ENCODE data around the gene NENF. TPM values are rescaled to one million over a fixed set of nuclear protein-coding genes. Genes with fewer than 3 reads are reported as not detected.

Gene NENF
- total RNA-seq, 1 experiment from 2014 or later, result 28.2 TPM

DNA sequence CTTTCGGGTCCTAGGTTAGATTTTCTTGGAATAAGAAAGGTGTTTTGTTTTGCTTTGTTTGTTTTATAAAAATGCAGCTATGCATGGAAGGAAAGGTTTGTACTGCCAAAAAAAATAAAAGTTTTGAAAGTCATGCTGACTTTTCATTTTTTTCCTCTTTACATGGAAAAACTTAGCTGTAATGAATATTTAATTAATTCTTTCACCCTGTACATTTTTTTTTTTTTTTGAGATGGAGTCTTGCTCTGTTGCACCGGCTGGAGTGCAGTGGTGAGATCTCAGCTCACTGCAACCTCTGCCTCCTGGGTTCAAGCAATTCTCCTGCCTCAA lies 48.7 kb downstream of the NENF start:
- no peak for DNase-seq (ENCODE audit: low spot score)

DNA sequence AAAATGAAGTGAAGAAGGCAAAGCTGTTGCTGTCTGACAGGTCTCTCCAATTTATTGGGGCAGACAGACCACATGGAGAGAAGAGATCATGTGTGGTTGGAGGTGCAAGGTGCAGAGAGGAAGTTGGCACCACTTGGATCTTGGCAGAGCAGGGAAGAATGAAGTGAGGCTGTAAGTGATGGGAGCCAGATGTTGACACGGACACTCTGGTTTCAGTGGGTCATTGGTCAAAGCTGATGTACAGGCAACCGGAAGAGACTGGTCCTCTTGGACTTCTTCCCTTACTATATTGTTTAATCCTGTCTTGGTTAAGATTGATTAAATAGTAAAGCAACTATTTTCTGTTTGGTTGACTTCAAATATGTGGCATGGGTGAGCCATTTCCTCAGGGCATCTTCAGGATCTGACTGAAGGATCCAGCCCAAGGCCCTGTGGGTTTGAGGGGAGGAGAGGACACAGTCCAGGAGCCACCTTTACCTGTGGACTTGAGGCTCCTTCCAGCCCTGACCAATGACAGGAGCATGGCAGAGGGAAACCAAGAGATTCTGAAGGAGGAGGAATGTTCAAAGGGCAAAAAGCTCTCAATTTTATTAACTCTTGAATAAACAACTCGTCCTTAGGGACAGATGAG lies 49.4 kb downstream of the NENF start:
- DNase-seq (ENCODE audit: low spot score), result no peak

DNA sequence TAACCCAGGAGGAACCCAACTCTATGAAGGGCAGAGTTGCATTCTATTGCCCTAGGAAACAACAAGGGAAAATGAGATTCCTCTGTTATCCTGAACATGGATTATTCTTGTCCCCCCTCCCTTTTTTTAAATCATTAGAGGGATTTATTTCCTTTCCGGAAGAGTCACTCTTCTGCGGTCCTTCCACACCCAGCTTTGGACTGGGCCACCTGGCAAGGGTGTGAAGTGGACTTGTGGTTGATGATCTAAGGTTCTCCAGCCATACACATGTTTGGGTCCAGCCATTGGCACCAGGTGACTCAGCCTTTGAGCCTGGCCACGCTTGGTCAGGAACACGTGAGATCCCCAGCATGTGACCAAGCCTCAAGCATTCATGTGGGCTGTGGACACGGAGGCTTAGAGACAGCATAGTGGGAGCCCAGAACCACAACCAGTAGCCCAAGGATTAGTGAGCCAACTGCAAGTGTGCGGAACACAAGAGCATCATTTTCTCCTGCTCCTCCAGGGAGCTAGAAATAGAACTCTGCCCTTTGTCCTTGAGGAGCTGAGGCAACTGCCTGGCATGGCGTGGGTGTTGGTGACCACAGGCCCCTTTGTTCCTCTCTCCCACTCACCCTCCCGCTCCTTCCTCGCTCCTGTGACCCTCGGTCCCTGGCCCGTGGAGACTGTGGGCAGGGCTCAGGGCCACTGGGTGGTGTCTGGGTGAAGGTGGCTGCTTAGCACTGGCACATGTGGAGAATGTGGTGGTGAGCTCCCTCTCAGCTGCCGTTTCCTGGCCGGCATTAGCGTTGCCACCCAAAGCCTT lies 50.1 kb downstream of the NENF start:
- DNase-seq (ENCODE audit: low spot score), result peak; percentile 88

DNA sequence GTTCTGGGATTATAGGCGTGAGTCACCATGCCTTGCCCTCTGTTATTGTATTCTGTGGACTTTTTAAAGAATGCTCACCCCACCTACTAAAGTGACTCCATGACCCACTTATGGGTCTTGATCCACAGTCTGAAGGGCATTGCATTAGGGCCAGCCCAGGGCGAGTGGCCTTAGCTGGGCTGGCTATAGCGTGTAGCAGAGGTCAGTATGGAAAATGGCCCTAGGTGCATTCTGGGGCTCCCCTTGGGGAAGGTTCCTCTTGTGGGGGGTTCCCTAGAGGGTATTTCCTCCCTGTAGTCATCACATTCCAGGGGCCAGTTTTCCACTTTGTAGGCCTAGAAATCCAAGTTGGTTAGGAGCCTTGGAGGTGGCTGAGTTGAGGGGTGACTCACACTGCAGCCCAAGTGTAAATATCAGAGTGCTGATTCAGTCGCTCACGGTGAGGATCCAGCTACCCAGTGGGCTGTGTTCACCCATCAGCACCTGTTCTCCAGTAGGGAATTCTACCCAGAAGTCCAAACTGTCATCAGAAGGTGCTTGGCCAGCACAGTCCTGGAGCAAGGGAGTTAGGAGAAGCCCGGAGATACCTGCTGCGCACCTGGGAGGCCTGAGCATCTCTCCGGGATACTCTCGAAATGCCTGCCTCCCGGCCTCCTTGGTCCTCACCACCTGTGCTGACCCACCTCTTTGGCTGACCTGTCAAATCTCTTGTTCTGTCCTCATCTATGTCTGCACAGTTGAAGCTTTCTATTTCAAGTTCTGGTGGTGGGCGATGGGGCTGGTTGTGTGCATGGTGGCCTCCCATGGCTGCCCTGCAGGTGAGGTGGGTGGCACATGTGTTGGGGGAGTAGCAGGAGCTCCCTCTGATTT lies 52.2 kb downstream of the NENF start:
- DNase-seq (ENCODE audit: low spot score), result peak; percentile 76

DNA sequence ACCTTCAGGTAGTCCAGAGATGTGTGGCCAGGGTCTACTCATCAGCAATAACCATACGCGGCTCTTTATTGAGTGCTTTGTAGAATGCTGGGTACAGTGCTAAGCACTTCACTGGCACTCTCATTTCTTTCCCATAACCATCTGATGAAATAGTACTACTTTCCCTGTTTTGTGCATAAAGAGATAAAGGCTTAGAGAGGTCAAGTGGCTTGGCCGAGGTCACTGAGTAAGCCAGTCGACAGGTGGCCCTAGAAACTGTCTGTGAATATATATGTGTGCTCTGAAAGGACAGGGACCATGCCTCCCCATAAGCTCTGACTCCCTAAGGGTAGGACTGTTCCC lies 52.8 kb downstream of the NENF start:
- no peak for DNase-seq (ENCODE audit: low spot score)

DNA sequence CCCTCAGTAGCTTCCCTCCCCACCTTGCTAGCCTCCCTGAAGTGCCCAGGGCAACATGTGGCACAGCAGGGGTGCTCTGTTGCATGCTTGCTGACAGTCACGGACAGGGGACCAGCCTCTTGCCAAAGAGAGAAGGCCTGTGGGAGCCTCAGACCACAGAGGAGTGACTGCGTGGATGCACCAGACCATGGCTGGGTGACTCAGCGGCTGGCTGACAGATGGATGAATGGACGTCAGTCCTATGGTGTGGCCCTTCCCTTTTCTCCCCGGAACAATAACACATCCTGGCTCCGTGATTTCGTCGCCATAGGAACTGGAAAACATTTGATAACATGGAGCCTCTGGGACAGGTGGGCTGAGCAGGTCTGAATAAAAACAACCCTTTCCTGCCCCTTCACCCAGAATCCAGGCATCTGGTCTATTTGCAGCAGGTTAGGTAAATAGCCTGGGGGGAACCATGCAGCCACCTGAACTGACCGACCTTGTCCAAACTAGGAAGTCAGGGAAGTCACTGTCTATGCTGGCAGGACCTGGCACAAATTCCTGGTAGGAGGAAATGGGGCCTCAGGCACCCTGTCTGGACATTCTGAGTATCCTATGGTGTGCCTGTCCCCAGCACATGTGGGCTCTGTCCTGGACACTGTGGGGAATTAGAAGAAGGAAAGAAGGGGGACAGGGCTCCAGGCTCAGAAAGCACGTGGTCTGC lies 53.3 kb downstream of the NENF start:
- DNase-seq (ENCODE audit: low spot score), result peak; percentile 98

DNA sequence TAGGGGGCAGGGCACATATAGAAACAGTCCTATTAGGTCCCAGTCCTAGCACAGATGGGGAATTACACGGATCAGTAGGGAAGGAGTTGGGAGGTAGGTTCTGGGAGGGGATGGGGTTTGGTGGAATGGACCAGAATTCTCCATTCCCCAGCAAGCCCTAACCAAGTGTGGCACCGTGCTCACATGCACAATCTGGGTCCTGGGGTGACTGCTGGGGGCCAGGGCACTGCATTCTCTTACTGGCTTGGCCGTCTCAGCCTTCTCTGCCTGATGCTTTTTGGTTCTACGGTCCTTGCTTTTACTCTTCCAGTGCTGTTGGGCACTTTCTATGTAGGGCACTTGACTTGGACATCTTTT lies 53.9 kb downstream of the NENF start:
- no peak for DNase-seq (ENCODE audit: low spot score)

DNA sequence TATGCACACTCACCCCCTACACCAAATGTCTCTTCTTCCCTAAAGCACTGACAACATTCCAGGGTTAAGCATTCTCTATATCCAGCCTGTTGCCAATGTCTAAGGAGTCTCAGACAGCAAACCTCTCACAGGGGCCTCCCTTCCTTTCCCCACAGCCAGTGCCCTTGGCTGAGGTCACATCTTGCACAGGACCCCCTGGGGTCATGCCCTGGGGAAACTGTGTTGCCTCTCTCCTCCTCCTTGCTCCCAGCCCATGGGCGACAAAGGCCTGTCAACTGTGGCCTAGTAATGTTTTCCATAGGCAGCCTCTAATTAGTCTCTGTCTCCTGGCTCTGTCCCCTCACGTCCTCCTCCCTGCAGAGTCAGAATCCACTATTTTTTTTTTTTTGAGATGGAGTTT lies 54.6 kb downstream of the NENF start:
- no peak for DNase-seq (ENCODE audit: low spot score)

DNA sequence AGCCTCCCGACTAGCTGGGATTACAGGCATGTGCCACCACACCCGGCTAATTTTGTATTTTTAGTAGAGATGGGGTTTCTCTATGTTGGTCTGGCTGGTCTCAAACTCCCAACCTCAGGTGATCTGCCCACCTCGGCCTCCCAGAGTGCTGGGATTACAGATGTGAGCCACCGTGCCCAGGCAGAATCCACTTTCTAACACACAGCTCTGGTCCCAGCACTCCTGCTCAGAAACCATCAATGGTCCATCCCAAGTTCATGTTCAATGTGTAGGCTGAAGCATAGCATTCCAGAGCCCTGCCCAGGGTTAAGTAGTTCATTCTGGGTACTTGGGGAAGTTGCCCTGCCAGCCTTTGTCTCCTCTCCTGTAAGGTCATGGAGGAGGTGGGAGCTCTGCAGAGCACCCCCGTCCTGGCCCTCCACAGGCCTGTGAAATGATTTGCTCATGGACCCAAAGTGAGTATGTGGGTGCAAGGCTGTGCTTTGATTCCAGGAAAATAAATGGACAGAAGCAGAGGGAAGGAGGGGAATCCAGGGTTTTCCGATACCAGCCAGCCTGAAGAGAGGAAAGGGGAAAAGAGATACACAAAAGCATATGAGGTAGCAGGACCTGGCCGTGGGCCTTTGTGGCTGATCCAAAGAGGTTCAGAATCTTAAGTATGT lies 55.2 kb downstream of the NENF start:
- peak; percentile 32 for DNase-seq (ENCODE audit: low spot score)

DNA sequence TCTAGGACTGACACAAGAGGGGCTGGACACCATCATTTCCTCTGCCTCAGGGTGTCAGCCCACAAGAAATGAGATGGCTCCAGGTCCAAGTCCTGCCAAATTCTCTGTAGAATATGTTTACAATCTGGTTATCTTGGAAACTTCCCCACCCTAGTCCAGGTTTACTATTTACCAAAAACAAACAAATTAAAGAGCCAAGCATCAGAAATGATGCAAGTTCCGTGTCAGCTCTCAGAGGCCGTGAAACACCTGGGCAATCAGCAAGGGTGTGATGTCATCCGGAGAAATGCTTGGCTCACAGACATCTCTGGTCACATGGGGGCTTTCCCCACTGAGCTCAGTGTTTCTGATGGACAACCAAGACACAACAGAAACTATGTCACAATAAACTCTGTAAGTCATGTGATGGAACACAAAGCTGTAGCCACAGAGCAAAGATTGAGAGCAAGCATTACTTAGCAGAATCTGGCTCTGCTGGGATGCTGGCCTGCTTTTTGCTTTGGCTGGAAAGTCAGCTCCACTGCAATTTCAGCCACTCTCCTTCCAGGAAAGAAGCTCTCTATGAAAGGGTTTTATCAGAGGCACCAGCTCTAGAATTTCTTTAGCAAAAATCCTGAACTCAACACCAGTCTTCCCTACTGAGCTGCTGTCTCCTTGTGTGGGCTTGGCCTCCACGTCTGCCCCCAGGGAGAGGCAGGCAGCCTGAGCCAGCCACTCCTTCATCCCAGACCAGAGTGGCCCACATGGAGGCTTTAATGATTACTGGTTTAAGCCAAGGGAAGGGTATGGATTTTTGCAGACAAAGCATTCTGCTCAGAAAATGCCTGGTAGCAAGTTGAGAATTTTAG lies 55.9 kb downstream of the NENF start:
- peak; percentile 88 for DNase-seq (ENCODE audit: low spot score)

DNA sequence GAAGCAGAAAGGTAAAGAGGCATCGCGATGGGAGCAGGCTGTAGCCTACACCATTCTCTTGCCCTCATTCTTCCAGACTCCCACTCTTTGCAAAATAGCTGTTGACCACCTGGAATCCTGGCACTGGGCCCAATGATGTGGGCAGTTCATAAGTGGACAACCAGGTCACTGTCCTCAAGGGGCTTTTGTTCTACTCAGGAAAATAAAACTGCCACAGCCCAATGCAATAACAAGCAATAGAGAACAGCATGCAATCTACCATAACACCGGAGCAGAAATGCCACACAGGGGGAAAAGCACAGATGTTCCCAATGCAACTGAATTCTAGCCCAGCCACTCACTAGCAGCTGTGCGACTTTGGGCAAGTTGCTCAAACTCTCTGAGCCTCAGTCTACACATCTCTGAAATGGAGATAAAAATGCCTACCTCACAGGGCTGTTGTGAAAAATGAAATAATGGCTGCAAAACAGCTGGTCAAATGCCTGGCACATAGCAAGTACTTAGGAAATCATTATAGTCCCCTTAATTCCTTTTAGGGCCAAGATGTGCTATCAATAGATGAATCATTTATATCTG lies 56.7 kb downstream of the NENF start:
- no peak for DNase-seq (ENCODE audit: low spot score)

DNA sequence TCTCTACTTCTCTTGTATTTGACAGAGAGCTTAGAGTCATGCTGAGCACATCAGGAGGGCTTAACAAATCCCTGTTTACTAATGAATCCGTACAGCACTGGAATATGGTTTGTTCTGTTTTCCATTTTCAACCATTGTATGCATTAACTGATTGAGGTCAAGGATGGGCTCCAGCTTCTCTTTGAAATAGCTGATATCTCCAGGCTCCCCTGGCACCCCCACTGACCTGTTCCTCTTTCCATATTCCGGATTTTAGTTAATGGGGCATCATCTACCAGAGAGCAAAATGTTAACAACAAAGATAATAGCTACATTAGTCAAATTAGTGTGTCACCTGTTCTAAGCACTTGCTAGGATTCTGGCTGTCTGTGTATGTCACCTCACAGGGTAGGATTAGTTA lies 57.6 kb downstream of the NENF start:
- no peak for DNase-seq (ENCODE audit: low spot score)

DNA sequence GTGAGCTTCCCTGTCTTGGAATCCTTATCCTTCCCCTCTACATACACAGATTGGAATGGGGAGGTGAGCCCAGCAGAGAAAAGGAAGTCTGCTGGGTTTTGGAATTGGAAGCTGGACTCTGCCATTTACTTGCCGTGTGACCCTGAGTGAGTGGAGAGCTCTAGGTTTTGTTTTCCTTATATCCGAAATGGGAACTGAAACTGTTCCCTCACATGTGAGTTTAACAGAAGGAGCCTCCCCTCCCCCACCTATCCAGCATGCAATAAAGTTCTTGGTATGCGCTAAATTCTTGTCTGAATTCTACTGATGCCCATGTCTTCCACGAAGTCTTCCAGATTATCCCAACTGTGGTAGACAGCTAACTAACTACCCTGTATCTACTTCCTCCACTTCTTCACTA lies 58.7 kb downstream of the NENF start:
- no peak for DNase-seq (ENCODE audit: low spot score)

Other genes starting within 250 kb of the NENF start
- gene PPP2R5A, start 147.5 kb upstream of the NENF start, total RNA-seq (2014; rRNA removed; shearing (Covaris generic)), result 36.1 and 42.1 TPM in 2 replicates
- gene PACC1, start 18.0 kb upstream of the NENF start, total RNA-seq (2014; rRNA removed; shearing (Covaris generic)), result 10.5 and 11.9 TPM in 2 replicates
- gene ATF3, start 175.8 kb downstream of the NENF start, total RNA-seq (2014; rRNA removed; shearing (Covaris generic)), result 104 and 105 TPM in 2 replicates

Measured in HT-29 (cell line).